H9 (cell line): ENCODE data around the gene ADO. TPM values are rescaled to one million over a fixed set of nuclear protein-coding genes. Genes with fewer than 3 reads are reported as not detected.
A peak's percentile ranks its signal among the peaks of the same experiment; 100 is the strongest.

Experiments
- DNase-seq: peaks from one replicate; pipeline ENCODE4 v3.0.0-alpha.2; 2017
- H2AFZ ChIP-seq: one replicate; pipeline ENCODE4 v1.6.1; 2013; ENCODE audit warnings: mild to moderate bottlenecking, low read length, control low read depth, moderate library complexity
- H2AK5ac ChIP-seq: 2 replicates; pipeline ENCODE4 v1.6.1; 2013; ENCODE audit warnings: low read length, control low read depth, mixed read lengths; ENCODE audit not compliant: insufficient read length
- H2BK120ac ChIP-seq: one replicate; pipeline ENCODE4 v1.6.1; 2013; ENCODE audit warnings: low read depth, mild to moderate bottlenecking, low read length, control low read depth, inconsistent platforms; ENCODE audit not compliant: poor library complexity, severe bottlenecking
- H2BK12ac ChIP-seq: 2 replicates; pipeline ENCODE4 v1.6.1; 2013; ENCODE audit warnings: low read length, control low read depth, mixed read lengths, low read depth; ENCODE audit not compliant: insufficient read length
- H2BK15ac ChIP-seq: 2 replicates; pipeline ENCODE4 v1.6.1; 2013; ENCODE audit warnings: low read depth, low read length, control low read depth
- H2BK20ac ChIP-seq: one replicate; pipeline ENCODE4 v1.6.1; 2013; ENCODE audit warnings: low read depth, mild to moderate bottlenecking, low read length, control low read depth, inconsistent platforms; ENCODE audit not compliant: poor library complexity, severe bottlenecking
- H2BK5ac ChIP-seq: 2 replicates; pipeline ENCODE4 v1.6.1; 2013; ENCODE audit warnings: low read length, control low read depth, mixed read lengths; ENCODE audit not compliant: insufficient read length
- H3K14ac ChIP-seq: 2 replicates; pipeline ENCODE4 v1.6.1; 2013; ENCODE audit warnings: low read length, control low read depth; ENCODE audit not compliant: insufficient read depth
- H3K18ac ChIP-seq: 2 replicates; pipeline ENCODE4 v1.6.1; 2013; ENCODE audit warnings: low read depth, mild to moderate bottlenecking, mixed read lengths, low read length, control low read depth; ENCODE audit not compliant: insufficient read length
- H3K23ac ChIP-seq: 2 replicates; pipeline ENCODE4 v1.6.1; 2013; ENCODE audit warnings: low read length, control low read depth, mixed read lengths, low read depth; ENCODE audit not compliant: insufficient read length
- H3K23me2 ChIP-seq: 2 replicates; pipeline ENCODE4 v1.6.1; 2013; ENCODE audit warnings: low read depth, mild to moderate bottlenecking, mixed read lengths, low read length, control low read depth; ENCODE audit not compliant: insufficient read length, poor library complexity, severe bottlenecking
- H3K27ac ChIP-seq: 2 replicates; pipeline ENCODE4 v1.5.1; 2013; ENCODE audit warnings: low read length, control low read depth, mixed read lengths, low read depth; ENCODE audit not compliant: insufficient read length
- H3K27me3 ChIP-seq: 2 replicates; pipeline ENCODE4 v1.6.1; 2013; ENCODE audit warnings: low read length, control low read depth, inconsistent platforms; ENCODE audit not compliant: insufficient read depth
- H3K4ac ChIP-seq: 2 replicates; pipeline ENCODE4 v1.6.1; 2013; ENCODE audit warnings: low read depth, mild to moderate bottlenecking, control low read depth, inconsistent platforms, low read length, moderate library complexity
- H3K4me1 ChIP-seq: 2 replicates; pipeline ENCODE4 v1.6.1; 2013; ENCODE audit warnings: low read length, control low read depth, inconsistent platforms; ENCODE audit not compliant: insufficient read depth
- H3K4me2 ChIP-seq: 2 replicates; pipeline ENCODE4 v1.6.1; 2013; ENCODE audit warnings: low read length, control low read depth, mixed read lengths; ENCODE audit not compliant: insufficient read length, insufficient read depth
- H3K56ac ChIP-seq: 2 replicates; pipeline ENCODE4 v1.6.1; 2013; ENCODE audit warnings: low read depth, mild to moderate bottlenecking, mixed read lengths, low read length, control low read depth; ENCODE audit not compliant: insufficient read length
- H3K79me1 ChIP-seq: 2 replicates; pipeline ENCODE4 v1.6.1; 2013; ENCODE audit warnings: low read depth, mild to moderate bottlenecking, moderate library complexity, low read length, control low read depth, inconsistent platforms; ENCODE audit not compliant: insufficient read depth, poor library complexity, severe bottlenecking
- H3K79me2 ChIP-seq: 2 replicates; pipeline ENCODE4 v1.6.1; 2013; ENCODE audit warnings: low read length, control low read depth, inconsistent platforms; ENCODE audit not compliant: insufficient read depth
- H3K9ac ChIP-seq: 2 replicates; pipeline ENCODE4 v1.6.1; 2013; ENCODE audit warnings: low read length, control low read depth, mixed read lengths; ENCODE audit not compliant: insufficient read length; ENCODE audit errors: extremely low read depth
- H3K9me3 ChIP-seq: one replicate; pipeline ENCODE4 v1.6.1; 2013; ENCODE audit warnings: low read depth, low read length, inconsistent platforms; ENCODE audit not compliant: control insufficient read depth
- H3T11ph ChIP-seq: one replicate; pipeline ENCODE4 v1.6.1; 2013; ENCODE audit warnings: mild to moderate bottlenecking, low read length, control low read depth, inconsistent platforms
- H4K20me1 ChIP-seq: one replicate; pipeline ENCODE4 v1.6.1; 2013; ENCODE audit not compliant: control insufficient read depth, insufficient read length, insufficient read depth
- H4K5ac ChIP-seq: 2 replicates; pipeline ENCODE4 v1.6.1; 2013; ENCODE audit warnings: low read depth, mild to moderate bottlenecking, mixed read lengths, low read length, control low read depth; ENCODE audit not compliant: insufficient read length
- H4K8ac ChIP-seq: replicated peaks from 2 replicates; pipeline ENCODE4 v1.6.1; 2013; ENCODE audit warnings: low read length, control low read depth, mixed read lengths, low read depth; ENCODE audit not compliant: insufficient read length
- H4K91ac ChIP-seq: 2 replicates; pipeline ENCODE4 v1.6.1; 2013; ENCODE audit warnings: low read depth, mild to moderate bottlenecking, moderate library complexity, mixed read lengths, low read length, control low read depth; ENCODE audit not compliant: insufficient read length
- H3K27ac Mint-ChIP-seq, 3 experiments: 2 replicates in 2 of 3; 3 replicates in 1 of 3; pipeline ENCODE4 v1.8.0; 2020 to 2021; ENCODE audit warnings: mixed read lengths in 3 of 3, mild to moderate bottlenecking in 1 of 3, moderate library complexity in 1 of 3
- H3K27me3 Mint-ChIP-seq: 2 replicates; pipeline ENCODE4 v1.8.0; 2021; ENCODE audit warnings: low read depth, mild to moderate bottlenecking, moderate library complexity, mixed read lengths
- H3K36me3 Mint-ChIP-seq, 3 experiments: 2 replicates in 2 of 3; 3 replicates in 1 of 3; pipeline ENCODE4 v1.8.0; 2020 to 2021; ENCODE audit warnings: low read depth in 3 of 3, mixed read lengths in 3 of 3; ENCODE audit not compliant: insufficient read depth in 1 of 3
- H3K4me1 Mint-ChIP-seq, 2 experiments: 2 replicates each; pipeline ENCODE4 v1.8.0; 2020; ENCODE audit warnings: mixed read lengths in 2 of 2
- H3K4me3 Mint-ChIP-seq, 2 experiments: 2 replicates in 1 of 2; 3 replicates in 1 of 2; pipeline ENCODE4 v1.8.0; 2020 to 2021; ENCODE audit warnings: mild to moderate bottlenecking in 2 of 2, mixed read lengths in 2 of 2, moderate library complexity in 1 of 2
- H3K9me3 Mint-ChIP-seq, 2 experiments: 2 replicates in 1 of 2; 3 replicates in 1 of 2; pipeline ENCODE4 v1.8.0; 2020; ENCODE audit warnings: mild to moderate bottlenecking in 2 of 2, mixed read lengths in 2 of 2, moderate library complexity in 1 of 2
- WGBS: extraction: QIAGEN DNeasy Blood & Tissue Kit; methylation state at CpG from one replicate; pipeline ENCODE4 v1.1.7; 2013; ENCODE audit warnings: missing lambda C conversion rate, low lambda C conversion rate, mixed read lengths; ENCODE audit not compliant: insufficient read length; ENCODE audit errors: extremely low coverage; 5-methylcytosine and 5-hydroxymethylcytosine counted together
- total RNA-seq: library from RNA; stranded (reverse); gene quantifications from 2 replicates; pipeline ENCODE4 v1.2.1, GENCODE V29; 2021
- TF ChIP-seq, protein P1 (sequence below): fragments of 200-600 bp; sonication (generic); conservative IDR thresholded peaks from 3 replicates; pipeline ENCODE4 v1.8.0; 2021; ENCODE audit warnings: antibody characterized with exemption, mild to moderate bottlenecking

ADO gene
- total RNA-seq, 1 experiment from 2014 or later: 31.6 TPM

GRCh38 chr10:62819141-62819920 is 14.8 kb downstream of the ADO start:
- Histone ChIP-seq H3K56ac (no peak overlapping the region), H3K23me2 (peaks cover 25% of the 10 kb centered on the region), H2BK120ac (no peak overlapping the region), H2BK20ac (no peak overlapping the region), H2AFZ (no peak overlapping the region), H3K23ac (no peak overlapping the region), H3K4me2 (no peak overlapping the region), H3T11ph (no peak overlapping the region), H4K8ac (no peak overlapping the region), H2AK5ac (no peak overlapping the region), H2BK12ac (no peak overlapping the region), H4K5ac (no peak overlapping the region), H3K79me2 (no peaks in the 10 kb centered on the region), H3K79me1 (no peaks in the 10 kb centered on the region), H3K9me3 (no peaks in the 10 kb centered on the region), H3K4ac (no peak overlapping the region), H3K27ac (no peak overlapping the region), H3K14ac (no peak overlapping the region), H4K91ac (no peak overlapping the region), H3K4me1 (no peaks in the 10 kb centered on the region), H2BK5ac (no peak overlapping the region), H3K27me3 (peaks cover 21% of the 10 kb centered on the region; the same call in 1 of the 2 replicates), H2BK15ac (no peak overlapping the region), H4K20me1 (no peaks in the 10 kb centered on the region), H3K18ac (no peak overlapping the region), H3K9ac (no peak overlapping the region)
- no CpG with 5 or more reads among the region's 19 CpGs for WGBS
- H3K9me3 Mint-ChIP-seq: peaks cover 0 to 7% of the 10 kb centered on the region in 2 experiments; a peak in 3 of 5 replicates
- peaks cover 24 to 29% of the 10 kb centered on the region in 2 experiments for H3K4me1 Mint-ChIP-seq
- H3K4me3 Mint-ChIP-seq: peak overlapping the region; percentile 22 to 50; a peak in 4 of 5 replicates
- no peak for DNase-seq
- H3K27me3 Mint-ChIP-seq: peaks cover 75% of the 10 kb centered on the region
- peaks cover 0 to 2% (median 0%) of the 10 kb centered on the region in 3 experiments; a peak in 2 of 7 replicates for H3K36me3 Mint-ChIP-seq
- TF ChIP-seq, protein P1, sequence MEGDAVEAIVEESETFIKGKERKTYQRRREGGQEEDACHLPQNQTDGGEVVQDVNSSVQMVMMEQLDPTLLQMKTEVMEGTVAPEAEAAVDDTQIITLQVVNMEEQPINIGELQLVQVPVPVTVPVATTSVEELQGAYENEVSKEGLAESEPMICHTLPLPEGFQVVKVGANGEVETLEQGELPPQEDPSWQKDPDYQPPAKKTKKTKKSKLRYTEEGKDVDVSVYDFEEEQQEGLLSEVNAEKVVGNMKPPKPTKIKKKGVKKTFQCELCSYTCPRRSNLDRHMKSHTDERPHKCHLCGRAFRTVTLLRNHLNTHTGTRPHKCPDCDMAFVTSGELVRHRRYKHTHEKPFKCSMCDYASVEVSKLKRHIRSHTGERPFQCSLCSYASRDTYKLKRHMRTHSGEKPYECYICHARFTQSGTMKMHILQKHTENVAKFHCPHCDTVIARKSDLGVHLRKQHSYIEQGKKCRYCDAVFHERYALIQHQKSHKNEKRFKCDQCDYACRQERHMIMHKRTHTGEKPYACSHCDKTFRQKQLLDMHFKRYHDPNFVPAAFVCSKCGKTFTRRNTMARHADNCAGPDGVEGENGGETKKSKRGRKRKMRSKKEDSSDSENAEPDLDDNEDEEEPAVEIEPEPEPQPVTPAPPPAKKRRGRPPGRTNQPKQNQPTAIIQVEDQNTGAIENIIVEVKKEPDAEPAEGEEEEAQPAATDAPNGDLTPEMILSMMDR: no peak
- H3K27ac Mint-ChIP-seq: no peak overlapping the region
